Right cardiac atrium (tissue), 5 donors: ENCODE measurements around the gene SRF. TPM values are rescaled to one million over a fixed set of nuclear protein-coding genes. Genes with fewer than 3 reads are reported as not detected.
A peak's percentile ranks its signal among the peaks of the same experiment; 100 is the strongest.

Experiments
- ATAC-seq, 2 donors: fragments of 200-7000 bp; cut with Tn5 transposase; one replicate each; pipeline versions ENCODE4 v1.8.0 to v1.9.1; 2020; ENCODE audit warnings: moderate library complexity in 2 of 2, mild to moderate bottlenecking in 1 of 2
- DNase-seq, 3 donors: peaks; one replicate each; pipeline ENCODE4 v3.0.0-alpha.2; 2020
- H3K27ac ChIP-seq: one replicate; pipeline ENCODE4 v1.5.1; 2013; ENCODE audit warnings: mild to moderate bottlenecking, low read length, control low read depth, moderate library complexity
- H3K27me3 ChIP-seq: one replicate; pipeline ENCODE4 v1.6.1; 2013; ENCODE audit not compliant: control insufficient read depth, insufficient read depth
- H3K4me1 ChIP-seq: one replicate; pipeline ENCODE4 v1.6.1; 2013; ENCODE audit warnings: low read length; ENCODE audit not compliant: control insufficient read depth, insufficient read depth
- H3K4me3 ChIP-seq: one replicate; pipeline ENCODE4 v1.5.1; 2013; ENCODE audit warnings: low read length, control low read depth
- H3K9me3 ChIP-seq: one replicate; pipeline ENCODE4 v1.6.1; 2013; ENCODE audit warnings: low read length; ENCODE audit not compliant: control insufficient read depth
- WGBS: extraction: QIAGEN DNeasy Blood & Tissue Kit; methylation state at CpG from one replicate; pipeline ENCODE4 v1.1.7; 2013; 5-methylcytosine and 5-hydroxymethylcytosine counted together
- intact Hi-C, 4 donors: fragments of 100-400 bp; cut with DNase I; formaldehyde crosslinking; loops; one replicate each; pipeline versions ENCODE4 v1.11.0 to v1.14.0; 2022 to 2023
- polyA plus RNA-seq: library from polyadenylated mRNA; stranded (reverse); fragments of 200-250 nt; gene quantifications from one replicate; pipeline ENCODE4 v1.2.3, GENCODE V29; 2013
- total RNA-seq, 4 donors: library from RNA; stranded (reverse); fragmentation: NEBNext Ultra II Directional; extraction: Animal tissue kit (Norgen Biotek cat#: 25700); gene quantifications; one replicate each; pipeline ENCODE4 v1.2.1, GENCODE V29; 2021
- donor health status: healthy with polysubstance abuse.
- donor health status: DM: no; HTN: yes; CAD: no.
- donor health status: DM: no; HTN: no; CAD: no.
- donor health status: DM: no; HTN: yes; CAD: no; lungs with severe emphysema.
- donor health status: DM: yes; HTN: yes; CAD: no.

Gene SRF
- total and polyA plus RNA-seq, 5 donors: 55.3 to 114 (median 66.4) TPM

GRCh38 chr6:43146709-43147688 lies 24.1 kb upstream of the SRF start:
- DNase-seq (peak in 1 of 3 donors; percentile 34), ATAC-seq (no peak)
- no peaks in the 10 kb centered on the region for H3K9me3 ChIP-seq
- H3K4me1 ChIP-seq: no peaks in the 10 kb centered on the region
- 94% methylated on average over 8 of the region's 8 CpGs for WGBS
- H3K4me3 ChIP-seq: no peak overlapping the region
- H3K27ac ChIP-seq: no peak overlapping the region
- intact Hi-C loops: loop anchor here in 3 of 4 donors (10.0 kb wide), 3 partner anchors 62 to 242 kb away; no protein-coding TSS in a partner anchor
- H3K27me3 ChIP-seq: no peaks in the 10 kb centered on the region

- ATAC-seq: no peak
- no peak overlapping the region for H3K27ac ChIP-seq
- H3K9me3 ChIP-seq: no peaks in the 10 kb centered on the region
- intact Hi-C loops: loop anchor here in 3 of 4 donors (10.0 kb wide), 3 partner anchors 63 to 243 kb away; no protein-coding TSS in a partner anchor
- H3K4me1 ChIP-seq: no peaks in the 10 kb centered on the region
- DNase-seq: peak in 1 of 3 donors; percentile 1
- H3K4me3 ChIP-seq: no peak overlapping the region
- H3K27me3 ChIP-seq: no peaks in the 10 kb centered on the region
- WGBS: 96% methylated on average over 6 of the region's 6 CpGs
These were observed 23.2 kb upstream of the SRF start for GRCh38 chr6:43147691-43148477.

- Histone ChIP-seq H3K4me1 (no peaks in the 10 kb centered on the region), H3K27ac (no peak overlapping the region), H3K27me3 (no peaks in the 10 kb centered on the region), H3K9me3 (no peaks in the 10 kb centered on the region), H3K4me3 (no peak overlapping the region)
- intact Hi-C loops: loop anchor here in 3 of 4 donors (10.0 kb wide), 3 partner anchors 64 to 244 kb away; no protein-coding TSS in a partner anchor
- DNase-seq: peak in 1 of 3 donors; percentile 1
- ATAC-seq: no peak
- whole genome bisulfite sequencing: 96% methylated on average over 1 of the region's 1 CpG
These were observed 21.8 kb upstream of the SRF start for GRCh38 chr6:43149265-43149664.

GRCh38 chr6:43150051-43150751 lies 20.9 kb upstream of the SRF start:
- Histone ChIP-seq H3K27me3 (no peaks in the 10 kb centered on the region), H3K4me3 (no peak overlapping the region), H3K4me1 (no peaks in the 10 kb centered on the region), H3K27ac (no peak overlapping the region), H3K9me3 (no peaks in the 10 kb centered on the region)
- 50% methylated on average over 7 of the region's 7 CpGs for WGBS
- ATAC-seq (peak; percentile 40 to 47), DNase-seq (peak in 1 of 3 donors; percentile 6)
- intact Hi-C loops: no loop called here

GRCh38 chr6:43159599-43159998 lies 11.5 kb upstream of the SRF start:
- Histone ChIP-seq H3K9me3 (no peaks in the 10 kb centered on the region), H3K27me3 (no peaks in the 10 kb centered on the region), H3K27ac (no peak overlapping the region), H3K4me1 (no peaks in the 10 kb centered on the region), H3K4me3 (no peak overlapping the region)
- WGBS: 96% methylated on average over 11 of the region's 11 CpGs
- intact Hi-C loops: no loop called here
- ATAC-seq (no peak), DNase-seq (peak in 1 of 3 donors; percentile 37)

- Histone ChIP-seq H3K27me3 (no peaks in the 10 kb centered on the region), H3K4me1 (no peaks in the 10 kb centered on the region), H3K4me3 (no peak overlapping the region), H3K27ac (no peak overlapping the region), H3K9me3 (no peaks in the 10 kb centered on the region)
- DNase-seq: no peak
- ATAC-seq: no peak
- intact Hi-C loops: no loop called here
These were observed 7.2 kb upstream of the SRF start for GRCh38 chr6:43163899-43164298.

GRCh38 chr6:43170417-43170930 lies 595 bp upstream of the SRF start:
- Histone ChIP-seq H3K4me3 (peak overlapping the region; percentile 96), H3K4me1 (peaks cover 10% of the 10 kb centered on the region), H3K27ac (peak overlapping the region; percentile 98), H3K9me3 (no peaks in the 10 kb centered on the region), H3K27me3 (no peaks in the 10 kb centered on the region)
- DNase-seq (peak; percentile 83 to 93 (median 91)), ATAC-seq (peak; percentile 63 to 68)
- intact Hi-C loops: no loop called here
- WGBS: under 1% methylated on average over 18 of the region's 18 CpGs

- H3K27ac ChIP-seq: peak overlapping the region; percentile 83
- DNase-seq (peak; percentile 39 to 77 (median 74)), ATAC-seq (no peak)
- H3K9me3 ChIP-seq: no peaks in the 10 kb centered on the region
- H3K4me1 ChIP-seq: peaks cover 10% of the 10 kb centered on the region
- under 1% methylated on average over 57 of the region's 57 CpGs for WGBS
- no peaks in the 10 kb centered on the region for H3K27me3 ChIP-seq
- peak overlapping the region; percentile 96 for H3K4me3 ChIP-seq
- intact Hi-C loops: no loop called here
These were observed 636 bp downstream of the SRF start for GRCh38 chr6:43171707-43172103.

GRCh38 chr6:43172104-43173007 lies 1.3 kb downstream of the SRF start:
- H3K4me3 ChIP-seq: peak overlapping the region; percentile 96
- 2% methylated on average over 46 of the region's 46 CpGs for WGBS
- intact Hi-C loops: no loop called here
- H3K27ac ChIP-seq: peak overlapping the region; percentile 83
- H3K27me3 ChIP-seq: no peaks in the 10 kb centered on the region
- peaks cover 10% of the 10 kb centered on the region for H3K4me1 ChIP-seq
- no peaks in the 10 kb centered on the region for H3K9me3 ChIP-seq
- no peak for ATAC-seq
- DNase-seq: peak; percentile 61 to 81 (median 68)
